Calu3 (cell line): ENCODE results near the gene NINL. TPM values are rescaled to one million over a fixed set of nuclear protein-coding genes. Genes with fewer than 3 reads are reported as not detected.

ENCODE experiments used
- BruUV-seq: library from RNA; stranded (reverse); fragments of 400-500 nt; replicated peaks from 2 replicates; lab custom pipeline; 2021; lab: Mats Ljungman, UMichigan
- CTCF ChIA-PET: fragments of 300-600 bp; sonication (Branson Sonifier 250); formaldehyde crosslinking; loops from one replicate; lab custom pipeline; 2022; ENCODE audit warnings: antibody characterized with exemption; lab: Charles Lee
- DNase-seq: peaks from one replicate; pipeline ENCODE4 v3.0.0; 2022
- H3K27ac Mint-ChIP-seq: one replicate; pipeline ENCODE4 v1.8.0; 2022; ENCODE audit warnings: mixed read lengths; ENCODE audit not compliant: unreplicated experiment
- H3K27me3 Mint-ChIP-seq: one replicate; pipeline ENCODE4 v1.8.0; 2022; ENCODE audit warnings: mixed read lengths; ENCODE audit not compliant: unreplicated experiment
- H3K36me3 Mint-ChIP-seq: one replicate; pipeline ENCODE4 v1.8.0; 2022; ENCODE audit warnings: mild to moderate bottlenecking, moderate library complexity, mixed read lengths; ENCODE audit not compliant: insufficient read depth, unreplicated experiment
- H3K4me1 Mint-ChIP-seq: one replicate; pipeline ENCODE4 v1.8.0; 2022; ENCODE audit warnings: mild to moderate bottlenecking, low read depth, mixed read lengths; ENCODE audit not compliant: unreplicated experiment
- H3K4me3 Mint-ChIP-seq: one replicate; pipeline ENCODE4 v1.8.0; 2022; ENCODE audit warnings: mild to moderate bottlenecking, low read depth, moderate library complexity, mixed read lengths; ENCODE audit not compliant: unreplicated experiment
- H3K9me3 Mint-ChIP-seq: one replicate; pipeline ENCODE4 v1.8.0; 2022; ENCODE audit warnings: low read depth, mixed read lengths; ENCODE audit not compliant: unreplicated experiment
- intact Hi-C: fragments of 100-400 bp; cut with micrococcal nuclease; formaldehyde crosslinking; loops from one replicate; pipeline ENCODE4 v1.10.0; 2022; ENCODE audit not compliant: unreplicated experiment
- total RNA-seq: library from RNA; stranded (reverse); gene quantifications from 2 replicates; pipeline ENCODE4 v1.2.3, GENCODE V29; 2022
- TF ChIP-seq, protein P1 (sequence below): fragments of 200-600 bp; IDR thresholded peaks from one replicate; pipeline ENCODE4 v1.8.0; 2022; ENCODE audit warnings: antibody characterized with exemption; ENCODE audit not compliant: unreplicated experiment

NINL gene
- total RNA-seq, 1 experiment from 2014 or later, result 9.1 TPM

DNA sequence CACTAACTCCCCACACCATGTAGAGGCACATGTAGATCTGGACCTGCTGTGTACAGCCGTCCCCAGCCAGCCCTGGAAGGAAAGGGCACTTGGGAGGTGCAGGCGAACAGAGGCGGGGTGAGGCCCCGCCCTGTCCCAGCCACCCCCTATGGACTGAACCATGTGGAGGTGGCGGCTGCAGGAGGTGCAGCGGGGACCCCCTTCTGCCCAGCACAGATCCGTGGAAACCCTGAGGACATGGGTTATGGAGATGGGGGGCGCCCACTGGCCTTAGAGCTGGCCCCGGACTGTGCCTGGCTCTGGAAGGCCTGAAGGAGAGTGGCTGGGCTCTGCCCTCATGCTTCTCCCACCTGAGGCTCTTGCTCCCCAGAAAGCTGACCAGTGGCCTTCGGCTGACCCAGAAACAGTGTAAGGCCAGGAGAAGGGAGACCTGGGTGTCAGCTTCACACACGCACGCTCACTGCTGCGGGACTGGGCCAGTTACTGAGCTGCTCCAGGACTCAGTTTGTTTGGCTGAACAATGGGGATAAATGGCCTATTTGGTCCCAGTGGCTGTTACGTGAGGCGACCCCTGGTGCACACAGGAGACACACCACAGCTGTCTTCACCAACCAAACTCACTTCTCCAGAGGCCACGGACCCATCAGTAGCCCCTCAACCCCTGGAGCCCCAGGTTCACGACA is 90.7 kb downstream of the NINL start:
- Mint-ChIP-seq H3K27me3 (no peaks in the 10 kb centered on the region), H3K36me3 (peaks cover 4% of the 10 kb centered on the region), H3K4me3 (no peak overlapping the region), H3K27ac (no peak overlapping the region), H3K9me3 (no peaks in the 10 kb centered on the region), H3K4me1 (no peaks in the 10 kb centered on the region)
- TF ChIP-seq, protein P1, sequence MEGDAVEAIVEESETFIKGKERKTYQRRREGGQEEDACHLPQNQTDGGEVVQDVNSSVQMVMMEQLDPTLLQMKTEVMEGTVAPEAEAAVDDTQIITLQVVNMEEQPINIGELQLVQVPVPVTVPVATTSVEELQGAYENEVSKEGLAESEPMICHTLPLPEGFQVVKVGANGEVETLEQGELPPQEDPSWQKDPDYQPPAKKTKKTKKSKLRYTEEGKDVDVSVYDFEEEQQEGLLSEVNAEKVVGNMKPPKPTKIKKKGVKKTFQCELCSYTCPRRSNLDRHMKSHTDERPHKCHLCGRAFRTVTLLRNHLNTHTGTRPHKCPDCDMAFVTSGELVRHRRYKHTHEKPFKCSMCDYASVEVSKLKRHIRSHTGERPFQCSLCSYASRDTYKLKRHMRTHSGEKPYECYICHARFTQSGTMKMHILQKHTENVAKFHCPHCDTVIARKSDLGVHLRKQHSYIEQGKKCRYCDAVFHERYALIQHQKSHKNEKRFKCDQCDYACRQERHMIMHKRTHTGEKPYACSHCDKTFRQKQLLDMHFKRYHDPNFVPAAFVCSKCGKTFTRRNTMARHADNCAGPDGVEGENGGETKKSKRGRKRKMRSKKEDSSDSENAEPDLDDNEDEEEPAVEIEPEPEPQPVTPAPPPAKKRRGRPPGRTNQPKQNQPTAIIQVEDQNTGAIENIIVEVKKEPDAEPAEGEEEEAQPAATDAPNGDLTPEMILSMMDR, result no peak
- no TSS peak for BruUV-seq
- intact Hi-C loops, result no loop called here
- no peak for DNase-seq
- CTCF ChIA-PET, result no interaction called here

DNA sequence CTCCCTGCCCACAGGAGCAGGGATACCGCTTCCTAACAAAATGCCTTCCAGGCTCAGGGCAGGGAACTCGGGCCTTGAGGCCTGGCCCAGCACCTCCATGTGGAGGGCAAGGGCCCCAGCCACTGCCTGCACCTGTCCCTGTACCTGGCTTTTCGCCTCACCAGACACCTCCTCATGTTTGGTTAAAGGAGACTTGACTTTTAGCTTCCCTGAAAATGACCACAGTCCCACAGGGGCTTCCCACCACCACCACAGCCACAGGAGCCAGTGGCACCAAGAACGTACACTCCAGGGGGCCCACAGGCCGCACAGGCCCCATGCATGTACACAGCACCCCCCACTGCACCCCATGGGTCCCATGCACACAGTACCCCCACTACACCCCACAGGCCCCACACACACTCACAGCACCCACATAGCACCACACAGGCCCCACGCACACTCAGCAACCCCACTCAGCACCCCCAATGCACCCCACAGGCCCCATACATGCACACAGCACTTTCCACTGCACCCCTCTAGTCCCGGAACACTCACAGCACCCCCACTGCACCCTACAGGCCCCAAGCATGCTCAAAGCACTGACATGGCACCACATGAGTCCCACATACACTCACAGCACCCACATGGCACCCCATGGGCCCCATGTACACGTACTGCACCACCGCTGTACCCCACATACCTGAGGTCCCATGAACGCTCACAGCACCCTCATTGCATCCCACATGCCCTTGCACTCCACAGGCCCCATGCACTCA is 91.4 kb downstream of the NINL start:
- intact Hi-C loops, result no loop called here
- no peak for DNase-seq
- no peaks in the 10 kb centered on the region for H3K27me3 Mint-ChIP-seq
- H3K36me3 Mint-ChIP-seq, result peaks cover 4% of the 10 kb centered on the region
- TF ChIP-seq, protein P1, result no peak
- H3K9me3 Mint-ChIP-seq, result no peaks in the 10 kb centered on the region
- H3K27ac Mint-ChIP-seq, result no peak overlapping the region
- H3K4me1 Mint-ChIP-seq, result no peaks in the 10 kb centered on the region
- CTCF ChIA-PET, result no interaction called here
- no TSS peak for BruUV-seq
- no peak overlapping the region for H3K4me3 Mint-ChIP-seq

DNA sequence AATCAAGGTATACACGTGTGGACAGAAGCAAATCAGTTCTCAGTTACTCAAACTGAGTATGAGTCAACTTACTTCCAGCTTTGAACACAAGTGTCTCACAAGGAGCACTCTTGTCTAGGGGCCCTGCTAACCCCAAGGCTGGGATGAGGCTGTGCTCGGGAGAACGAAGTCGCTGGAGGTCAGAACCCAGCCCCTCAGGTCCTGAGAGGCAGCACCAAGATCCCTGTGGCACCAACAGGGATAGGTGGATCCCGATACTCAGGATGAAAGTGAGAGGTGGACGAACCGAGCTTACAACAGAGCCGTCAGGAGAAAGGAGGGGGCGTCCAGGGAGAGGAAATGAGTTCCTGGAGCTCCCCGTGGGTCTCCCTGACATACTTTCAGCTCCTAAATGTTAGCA is 92.2 kb downstream of the NINL start:
- no TSS peak for BruUV-seq
- CTCF ChIA-PET, result no interaction called here
- TF ChIP-seq, protein P1, result no peak
- DNase-seq, result no peak
- Mint-ChIP-seq H3K36me3 (peaks cover under 1% of the 10 kb centered on the region), H3K4me1 (no peaks in the 10 kb centered on the region), H3K9me3 (no peaks in the 10 kb centered on the region), H3K27me3 (no peaks in the 10 kb centered on the region), H3K27ac (no peak overlapping the region), H3K4me3 (no peak overlapping the region)
- intact Hi-C loops, result no loop called here

DNA sequence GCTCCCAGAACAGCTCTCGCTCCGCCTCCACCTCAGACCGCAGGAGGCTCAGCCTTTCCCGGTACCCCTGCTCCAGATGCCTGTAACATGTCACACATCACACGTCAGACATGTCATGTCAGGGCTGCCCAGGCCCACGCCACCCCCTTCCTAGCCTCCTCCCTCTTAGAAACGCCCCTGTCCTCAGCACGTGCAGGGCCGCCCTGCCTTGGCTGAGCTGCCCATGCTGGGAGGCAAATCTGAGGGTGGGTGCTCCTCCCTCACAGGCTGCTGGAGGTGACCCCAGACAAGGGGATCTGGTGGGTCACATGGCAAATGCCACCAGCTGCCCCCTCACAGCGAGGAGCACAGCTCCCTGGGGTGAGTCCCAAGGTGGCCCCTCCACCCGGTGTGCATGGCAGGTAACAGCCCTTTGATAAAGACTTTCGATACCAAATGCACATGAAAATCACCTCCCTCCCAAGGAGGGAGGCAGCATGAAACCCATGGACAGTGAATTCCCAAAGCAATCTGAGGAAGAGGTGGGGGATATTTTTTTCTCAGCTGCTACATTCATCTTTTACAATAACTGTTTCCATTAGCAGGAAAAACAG is 93.8 kb downstream of the NINL start:
- H3K4me1 Mint-ChIP-seq, result no peaks in the 10 kb centered on the region
- no TSS peak for BruUV-seq
- no peak overlapping the region for H3K27ac Mint-ChIP-seq
- no peaks in the 10 kb centered on the region for H3K9me3 Mint-ChIP-seq
- no peaks in the 10 kb centered on the region for H3K36me3 Mint-ChIP-seq
- intact Hi-C loops, result no loop called here
- no peaks in the 10 kb centered on the region for H3K27me3 Mint-ChIP-seq
- H3K4me3 Mint-ChIP-seq, result no peak overlapping the region
- DNase-seq, result no peak
- CTCF ChIA-PET, result no interaction called here
- TF ChIP-seq, protein P1, result no peak
